MM.1S (cell line): ENCODE measurements around the gene FAM117B.

Source experiments
- DNase-seq: peaks from one replicate; pipeline ENCODE4 v3.0.0-alpha.2; 2015
- H2AFZ ChIP-seq: fragments of 300-600 bp; sonication (generic); 2 replicates; pipeline ENCODE4 v1.6.0; 2016; ENCODE audit warnings: antibody characterized with exemption, low read length
- H3F3A ChIP-seq: fragments of 300-600 bp; sonication (generic); 2 replicates; pipeline ENCODE4 v1.6.1; 2016; ENCODE audit warnings: mild to moderate bottlenecking, antibody characterized with exemption, low read length, moderate library complexity, mixed read lengths; ENCODE audit not compliant: insufficient read depth
- H3K27ac ChIP-seq: fragments of 300-600 bp; sonication (generic); 2 replicates; pipeline ENCODE4 v1.5.1; 2016; ENCODE audit warnings: mild to moderate bottlenecking, low read length
- H3K27me3 ChIP-seq: fragments of 300-600 bp; sonication (generic); replicated peaks from 2 replicates; pipeline ENCODE4 v1.6.0; 2016; ENCODE audit warnings: low read length; ENCODE audit not compliant: insufficient read depth
- H3K36me3 ChIP-seq: fragments of 300-600 bp; sonication (generic); replicated peaks from 2 replicates; pipeline ENCODE4 v1.6.1; 2016; ENCODE audit warnings: mild to moderate bottlenecking, low read length, mixed read lengths; ENCODE audit not compliant: insufficient read depth
- H3K4me1 ChIP-seq: fragments of 300-600 bp; sonication (generic); 2 replicates; pipeline ENCODE4 v1.6.1; 2016; ENCODE audit warnings: low read length, mixed read lengths
- H3K4me2 ChIP-seq: fragments of 300-600 bp; sonication (generic); 2 replicates; pipeline ENCODE4 v1.6.0; 2016; ENCODE audit warnings: low read depth, low read length
- H3K4me3 ChIP-seq: fragments of 300-600 bp; sonication (generic); 2 replicates; pipeline ENCODE4 v1.5.1; 2016; ENCODE audit warnings: low read length, mixed read lengths
- H3K79me2 ChIP-seq: fragments of 300-600 bp; sonication (generic); 2 replicates; pipeline ENCODE4 v1.6.1; 2016; ENCODE audit warnings: mixed run types, low read length, mixed read lengths
- H3K9ac ChIP-seq: fragments of 300-600 bp; sonication (generic); 2 replicates; pipeline ENCODE4 v1.6.1; 2016; ENCODE audit warnings: low read length, mixed read lengths
- H3K9me2 ChIP-seq: fragments of 300-600 bp; sonication (generic); replicated peaks from 2 replicates; pipeline ENCODE4 v1.6.1; 2016; ENCODE audit warnings: mild to moderate bottlenecking, low read length, mixed read lengths; ENCODE audit not compliant: insufficient read depth
- H3K9me3 ChIP-seq: fragments of 300-600 bp; sonication (generic); replicated peaks from 2 replicates; pipeline ENCODE4 v1.6.1; 2016; ENCODE audit warnings: mild to moderate bottlenecking, low read length, mixed read lengths; ENCODE audit not compliant: insufficient read depth
- H4K20me1 ChIP-seq: fragments of 300-600 bp; sonication (generic); 2 replicates; pipeline ENCODE4 v1.6.1; 2016; ENCODE audit warnings: mild to moderate bottlenecking, low read length, moderate library complexity, mixed read lengths; ENCODE audit not compliant: insufficient read depth
- EZH2 ChIP-seq: fragments of 300-600 bp; sonication (generic); optimal IDR thresholded peaks from 2 replicates; pipeline ENCODE3; 2017; ENCODE audit warnings: low read depth, mild to moderate bottlenecking, antibody characterized with exemption, low read length, mixed read lengths
- EZH2phosphoT487 ChIP-seq: fragments of 300-600 bp; sonication (generic); IDR thresholded peaks from 2 replicates; pipeline ENCODE4 v1.6.1; 2018; ENCODE audit warnings: antibody characterized with exemption, low read length
- TF ChIP-seq, protein P1 (sequence below): fragments of 300-600 bp; sonication (generic); IDR thresholded peaks from 2 replicates; pipeline ENCODE4 v1.5.1; 2016; ENCODE audit warnings: antibody characterized with exemption, low read length, mixed read lengths

Gene FAM117B

GRCh38 chr2:202718614-202719013 lies 83.8 kb downstream of the FAM117B start:
- no peak for DNase-seq
- no peak overlapping the region for H3K4me3 ChIP-seq
- no peaks in the 10 kb centered on the region for H3K9me3 ChIP-seq
- no peaks in the 10 kb centered on the region for H3K4me1 ChIP-seq
- no peaks in the 10 kb centered on the region for H3F3A ChIP-seq
- H4K20me1 ChIP-seq: no peaks in the 10 kb centered on the region
- H3K4me2 ChIP-seq: no peak overlapping the region
- TF ChIP-seq EZH2 (no peak), EZH2phosphoT487 (no peak)
- TF ChIP-seq, protein P1, sequence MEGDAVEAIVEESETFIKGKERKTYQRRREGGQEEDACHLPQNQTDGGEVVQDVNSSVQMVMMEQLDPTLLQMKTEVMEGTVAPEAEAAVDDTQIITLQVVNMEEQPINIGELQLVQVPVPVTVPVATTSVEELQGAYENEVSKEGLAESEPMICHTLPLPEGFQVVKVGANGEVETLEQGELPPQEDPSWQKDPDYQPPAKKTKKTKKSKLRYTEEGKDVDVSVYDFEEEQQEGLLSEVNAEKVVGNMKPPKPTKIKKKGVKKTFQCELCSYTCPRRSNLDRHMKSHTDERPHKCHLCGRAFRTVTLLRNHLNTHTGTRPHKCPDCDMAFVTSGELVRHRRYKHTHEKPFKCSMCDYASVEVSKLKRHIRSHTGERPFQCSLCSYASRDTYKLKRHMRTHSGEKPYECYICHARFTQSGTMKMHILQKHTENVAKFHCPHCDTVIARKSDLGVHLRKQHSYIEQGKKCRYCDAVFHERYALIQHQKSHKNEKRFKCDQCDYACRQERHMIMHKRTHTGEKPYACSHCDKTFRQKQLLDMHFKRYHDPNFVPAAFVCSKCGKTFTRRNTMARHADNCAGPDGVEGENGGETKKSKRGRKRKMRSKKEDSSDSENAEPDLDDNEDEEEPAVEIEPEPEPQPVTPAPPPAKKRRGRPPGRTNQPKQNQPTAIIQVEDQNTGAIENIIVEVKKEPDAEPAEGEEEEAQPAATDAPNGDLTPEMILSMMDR: no peak
- H3K9me2 ChIP-seq: no peaks in the 10 kb centered on the region
- no peak overlapping the region for H3K9ac ChIP-seq
- H3K79me2 ChIP-seq: no peaks in the 10 kb centered on the region
- H2AFZ ChIP-seq: no peak overlapping the region
- no peak overlapping the region for H3K27ac ChIP-seq
- no peaks in the 10 kb centered on the region for H3K27me3 ChIP-seq
- no peaks in the 10 kb centered on the region for H3K36me3 ChIP-seq

DNA sequence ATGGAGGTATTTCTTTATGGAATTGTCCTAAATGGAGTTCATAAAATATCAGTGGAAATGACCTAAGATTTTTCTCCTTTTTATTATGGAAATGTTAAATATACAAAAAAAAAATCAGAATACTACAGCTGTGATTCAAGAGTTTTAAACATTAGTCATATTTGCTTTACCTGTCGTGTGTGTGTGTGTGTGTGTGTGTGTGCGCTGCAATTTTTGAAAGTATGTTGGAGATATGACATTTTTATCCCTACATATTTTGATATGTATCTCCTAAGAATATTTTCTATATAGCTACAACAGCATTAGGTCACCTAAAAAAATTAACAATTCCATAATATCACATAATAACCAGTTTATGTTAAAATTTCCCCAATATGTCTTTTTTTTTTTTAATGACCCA lies 85.5 kb downstream of the FAM117B start:
- no peaks in the 10 kb centered on the region for H3K36me3 ChIP-seq
- no peaks in the 10 kb centered on the region for H4K20me1 ChIP-seq
- H3K4me3 ChIP-seq: no peak overlapping the region
- no peaks in the 10 kb centered on the region for H3K79me2 ChIP-seq
- no peak for DNase-seq
- H3K9ac ChIP-seq: no peak overlapping the region
- H3K4me1 ChIP-seq: no peaks in the 10 kb centered on the region
- TF ChIP-seq, protein P1: no peak
- TF ChIP-seq EZH2 (no peak), EZH2phosphoT487 (no peak)
- no peaks in the 10 kb centered on the region for H3K9me3 ChIP-seq
- H3K27me3 ChIP-seq: no peaks in the 10 kb centered on the region
- H3K27ac ChIP-seq: no peak overlapping the region
- H3K9me2 ChIP-seq: no peaks in the 10 kb centered on the region
- H2AFZ ChIP-seq: no peak overlapping the region
- no peaks in the 10 kb centered on the region for H3F3A ChIP-seq
- no peak overlapping the region for H3K4me2 ChIP-seq

DNA sequence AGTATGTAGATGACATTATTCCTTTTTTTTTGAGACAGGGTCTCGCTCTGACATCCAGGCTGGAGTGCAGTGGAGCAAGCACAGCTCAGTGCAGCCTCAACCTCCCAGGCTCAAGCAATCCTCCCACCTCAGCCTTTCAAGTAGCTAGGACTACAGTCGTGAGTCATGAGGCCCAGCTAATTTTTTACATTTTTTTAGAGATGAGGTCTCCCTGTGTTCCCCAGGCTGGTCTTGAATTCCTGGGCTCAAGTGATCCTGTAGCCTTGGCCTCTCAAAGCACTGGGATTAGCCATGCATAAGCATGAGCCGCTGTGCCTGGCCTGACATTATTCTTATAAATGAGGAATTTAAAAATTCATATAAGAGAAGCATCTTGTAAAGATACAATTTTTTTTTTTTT lies 86.9 kb downstream of the FAM117B start:
- Histone ChIP-seq H3K27ac (no peak overlapping the region), H3K9me3 (no peaks in the 10 kb centered on the region), H3K36me3 (no peaks in the 10 kb centered on the region), H3K9me2 (no peaks in the 10 kb centered on the region), H3K4me2 (no peak overlapping the region), H3K4me3 (no peak overlapping the region), H2AFZ (no peak overlapping the region), H3K9ac (no peak overlapping the region), H3K79me2 (no peaks in the 10 kb centered on the region), H4K20me1 (no peaks in the 10 kb centered on the region), H3K4me1 (no peaks in the 10 kb centered on the region), H3K27me3 (no peaks in the 10 kb centered on the region), H3F3A (no peaks in the 10 kb centered on the region)
- DNase-seq: no peak
- TF ChIP-seq EZH2phosphoT487 (no peak), EZH2 (no peak)
- TF ChIP-seq, protein P1: no peak

DNA sequence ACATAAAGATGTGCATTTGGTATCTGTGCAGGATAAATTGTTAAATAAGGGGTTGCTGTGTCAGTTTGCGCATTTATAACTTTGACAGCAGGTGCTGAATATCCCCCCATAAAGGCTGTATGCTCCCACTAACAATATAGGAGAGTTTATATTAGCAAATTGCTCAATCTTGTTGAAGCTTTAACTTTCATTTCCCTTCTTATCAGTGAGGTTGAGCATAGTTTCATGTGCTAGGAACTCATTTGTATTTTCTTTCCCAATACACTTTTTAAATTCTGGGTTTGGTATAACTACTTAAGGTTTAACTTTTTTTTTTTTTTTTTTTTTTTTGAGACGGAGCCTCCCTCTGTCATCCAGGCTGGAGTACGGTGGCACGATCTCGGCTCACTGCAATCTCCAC lies 89.0 kb downstream of the FAM117B start:
- no peaks in the 10 kb centered on the region for H3K27me3 ChIP-seq
- no peak overlapping the region for H3K4me2 ChIP-seq
- no peak overlapping the region for H2AFZ ChIP-seq
- DNase-seq: no peak
- H3K36me3 ChIP-seq: no peaks in the 10 kb centered on the region
- no peaks in the 10 kb centered on the region for H3K9me2 ChIP-seq
- H4K20me1 ChIP-seq: no peaks in the 10 kb centered on the region
- no peaks in the 10 kb centered on the region for H3F3A ChIP-seq
- no peak overlapping the region for H3K4me3 ChIP-seq
- no peaks in the 10 kb centered on the region for H3K79me2 ChIP-seq
- H3K27ac ChIP-seq: no peak overlapping the region
- no peaks in the 10 kb centered on the region for H3K4me1 ChIP-seq
- no peak overlapping the region for H3K9ac ChIP-seq
- TF ChIP-seq EZH2phosphoT487: no peak
- TF ChIP-seq, protein P1: no peak
- TF ChIP-seq EZH2: no peak
- H3K9me3 ChIP-seq: no peaks in the 10 kb centered on the region
